GM19328 (cell line): ENCODE results near the gene PTCSC3.

Experiments
- ATAC-seq: cut with Tn5 transposase; IDR thresholded peaks from one replicate; pipeline ENCODE4 v1.9.1; 2021; ENCODE audit warnings: mild to moderate bottlenecking, moderate library complexity; ENCODE audit not compliant: unreplicated experiment

PTCSC3 gene

GRCh38 chr14:36176524-36176923 is at the start of gene PTCSC3:
TSS of gene PTCSC3 (minus strand) at chr14:36176722.
- no peak for ATAC-seq

- no peak for ATAC-seq
Measured at GRCh38 chr14:36226164-36226563, 49.6 kb upstream of the PTCSC3 start.

GRCh38 chr14:36224176-36224575 is 47.7 kb upstream of the PTCSC3 start:
- no peak for ATAC-seq

GRCh38 chr14:36223558-36223957 is 47.0 kb upstream of the PTCSC3 start:
- no peak for ATAC-seq

GRCh38 chr14:36222952-36223468 is 46.5 kb upstream of the PTCSC3 start:
- ATAC-seq: no peak

GRCh38 chr14:36222337-36222736 is 45.8 kb upstream of the PTCSC3 start:
- no peak for ATAC-seq

GRCh38 chr14:36221112-36221511 is 44.6 kb upstream of the PTCSC3 start:
- ATAC-seq: no peak

- ATAC-seq: no peak
Measured at GRCh38 chr14:36217732-36218131, 41.2 kb upstream of the PTCSC3 start.

- no peak for ATAC-seq
Measured at GRCh38 chr14:36217027-36217426, 40.5 kb upstream of the PTCSC3 start.

- no peak for ATAC-seq
Measured at GRCh38 chr14:36215217-36215598, 38.7 kb upstream of the PTCSC3 start.

- ATAC-seq: no peak
Measured at GRCh38 chr14:36214476-36215216, 38.1 kb upstream of the PTCSC3 start.

- ATAC-seq: no peak
Measured at GRCh38 chr14:36212987-36213386, 36.5 kb upstream of the PTCSC3 start.

- ATAC-seq: no peak
Measured at GRCh38 chr14:36212577-36212976, 36.1 kb upstream of the PTCSC3 start.

GRCh38 chr14:36208690-36209278 is 32.3 kb upstream of the PTCSC3 start:
- ATAC-seq: no peak

- no peak for ATAC-seq
Measured at GRCh38 chr14:36207500-36207899, 31.0 kb upstream of the PTCSC3 start.

- no peak for ATAC-seq
Measured at GRCh38 chr14:36204461-36205073, 28.0 kb upstream of the PTCSC3 start.

GRCh38 chr14:36198378-36198777 is 21.9 kb upstream of the PTCSC3 start:
- ATAC-seq: no peak

GRCh38 chr14:36194663-36195062 is 18.1 kb upstream of the PTCSC3 start:
- ATAC-seq: no peak

- no peak for ATAC-seq
Measured at GRCh38 chr14:36192530-36192929, 16.0 kb upstream of the PTCSC3 start.

- ATAC-seq: no peak
Measured at GRCh38 chr14:36183402-36183801, 6.9 kb upstream of the PTCSC3 start.

- ATAC-seq: no peak
Measured at GRCh38 chr14:36181417-36181816, 4.9 kb upstream of the PTCSC3 start.

GRCh38 chr14:36177489-36177888 is 967 bp upstream of the PTCSC3 start:
- ATAC-seq: no peak
